Glutamatergic neuron (in vitro differentiated cells): ENCODE results near the gene MXRA8. TPM values are rescaled to one million over a fixed set of nuclear protein-coding genes. Genes with fewer than 3 reads are reported as not detected.
A peak's percentile ranks its signal among the peaks of the same experiment; 100 is the strongest.

Experiments
- DNase-seq: peaks from one replicate; pipeline ENCODE4 v3.0.0; 2022
- H3K27ac Mint-ChIP-seq: one replicate; pipeline ENCODE4 v1.8.0; 2020; ENCODE audit warnings: mild to moderate bottlenecking, mixed read lengths, inconsistent platforms; ENCODE audit not compliant: unreplicated experiment
- H3K27me3 Mint-ChIP-seq: one replicate; pipeline ENCODE4 v1.8.0; 2020; ENCODE audit warnings: mild to moderate bottlenecking, moderate library complexity, mixed read lengths, inconsistent platforms; ENCODE audit not compliant: unreplicated experiment
- H3K36me3 Mint-ChIP-seq: one replicate; pipeline ENCODE4 v1.8.0; 2020; ENCODE audit warnings: mild to moderate bottlenecking, mixed read lengths, inconsistent platforms; ENCODE audit not compliant: unreplicated experiment
- H3K4me1 Mint-ChIP-seq: one replicate; pipeline ENCODE4 v1.8.0; 2020; ENCODE audit warnings: mild to moderate bottlenecking, low read depth, mixed read lengths, inconsistent platforms; ENCODE audit not compliant: unreplicated experiment
- H3K4me3 Mint-ChIP-seq: one replicate; pipeline ENCODE4 v1.8.0; 2020; ENCODE audit warnings: mild to moderate bottlenecking, mixed read lengths, inconsistent platforms; ENCODE audit not compliant: unreplicated experiment
- H3K9me3 Mint-ChIP-seq: one replicate; pipeline ENCODE4 v1.8.0; 2020; ENCODE audit warnings: mild to moderate bottlenecking, moderate library complexity, mixed read lengths, inconsistent platforms; ENCODE audit not compliant: unreplicated experiment
- total RNA-seq: library from RNA; stranded (reverse); fragmentation: NEBNext Ultra II Directional; extraction: Animal tissue kit (Norgen Biotek cat#: 25700); gene quantifications from one replicate; pipeline ENCODE4 v1.2.1, GENCODE V29; 2021; ENCODE audit not compliant: unreplicated experiment
- TF ChIP-seq, protein P1 (sequence below): fragments of 200-600 bp; sonication (generic); IDR thresholded peaks from one replicate; pipeline ENCODE4 v1.5.0; 2021; ENCODE audit not compliant: partially characterized antibody, unreplicated experiment

Gene MXRA8
- total RNA-seq, 1 donor from 2014 or later, result 7.7 TPM

DNA sequence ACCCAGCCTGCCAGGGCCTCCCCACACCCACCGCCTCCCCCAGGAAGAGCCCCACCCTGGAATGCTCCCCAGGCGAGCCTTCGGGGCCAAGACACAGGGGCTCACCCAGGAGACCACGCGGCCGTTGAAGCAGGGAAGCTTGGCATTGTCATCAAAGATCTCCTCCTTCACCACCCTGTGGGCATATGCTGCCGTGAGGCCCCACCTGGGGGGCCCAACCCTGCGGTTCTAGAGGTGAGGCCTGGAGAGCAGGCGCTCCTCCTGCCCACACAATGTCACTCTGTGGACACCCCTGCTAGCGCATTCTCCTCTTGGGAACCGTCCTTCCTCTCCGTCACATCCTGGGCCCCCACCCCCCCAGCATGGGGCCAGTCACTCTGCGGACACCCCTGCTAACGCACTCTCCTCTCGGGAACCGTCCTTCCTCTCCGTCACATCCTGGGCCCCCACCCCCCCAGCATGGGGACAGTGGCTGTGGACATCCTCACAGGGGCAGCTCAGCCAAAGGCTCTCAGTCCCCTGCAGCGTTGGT lies 15.7 kb downstream of the MXRA8 start:
- no peaks in the 10 kb centered on the region for H3K36me3 Mint-ChIP-seq
- H3K9me3 Mint-ChIP-seq, result peaks cover 9% of the 10 kb centered on the region
- TF ChIP-seq, protein P1, sequence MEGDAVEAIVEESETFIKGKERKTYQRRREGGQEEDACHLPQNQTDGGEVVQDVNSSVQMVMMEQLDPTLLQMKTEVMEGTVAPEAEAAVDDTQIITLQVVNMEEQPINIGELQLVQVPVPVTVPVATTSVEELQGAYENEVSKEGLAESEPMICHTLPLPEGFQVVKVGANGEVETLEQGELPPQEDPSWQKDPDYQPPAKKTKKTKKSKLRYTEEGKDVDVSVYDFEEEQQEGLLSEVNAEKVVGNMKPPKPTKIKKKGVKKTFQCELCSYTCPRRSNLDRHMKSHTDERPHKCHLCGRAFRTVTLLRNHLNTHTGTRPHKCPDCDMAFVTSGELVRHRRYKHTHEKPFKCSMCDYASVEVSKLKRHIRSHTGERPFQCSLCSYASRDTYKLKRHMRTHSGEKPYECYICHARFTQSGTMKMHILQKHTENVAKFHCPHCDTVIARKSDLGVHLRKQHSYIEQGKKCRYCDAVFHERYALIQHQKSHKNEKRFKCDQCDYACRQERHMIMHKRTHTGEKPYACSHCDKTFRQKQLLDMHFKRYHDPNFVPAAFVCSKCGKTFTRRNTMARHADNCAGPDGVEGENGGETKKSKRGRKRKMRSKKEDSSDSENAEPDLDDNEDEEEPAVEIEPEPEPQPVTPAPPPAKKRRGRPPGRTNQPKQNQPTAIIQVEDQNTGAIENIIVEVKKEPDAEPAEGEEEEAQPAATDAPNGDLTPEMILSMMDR, result no peak
- H3K27ac Mint-ChIP-seq, result no peak overlapping the region
- H3K4me3 Mint-ChIP-seq, result no peak overlapping the region
- no peak for DNase-seq
- H3K27me3 Mint-ChIP-seq, result peaks cover 15% of the 10 kb centered on the region
- peaks cover 8% of the 10 kb centered on the region for H3K4me1 Mint-ChIP-seq

DNA sequence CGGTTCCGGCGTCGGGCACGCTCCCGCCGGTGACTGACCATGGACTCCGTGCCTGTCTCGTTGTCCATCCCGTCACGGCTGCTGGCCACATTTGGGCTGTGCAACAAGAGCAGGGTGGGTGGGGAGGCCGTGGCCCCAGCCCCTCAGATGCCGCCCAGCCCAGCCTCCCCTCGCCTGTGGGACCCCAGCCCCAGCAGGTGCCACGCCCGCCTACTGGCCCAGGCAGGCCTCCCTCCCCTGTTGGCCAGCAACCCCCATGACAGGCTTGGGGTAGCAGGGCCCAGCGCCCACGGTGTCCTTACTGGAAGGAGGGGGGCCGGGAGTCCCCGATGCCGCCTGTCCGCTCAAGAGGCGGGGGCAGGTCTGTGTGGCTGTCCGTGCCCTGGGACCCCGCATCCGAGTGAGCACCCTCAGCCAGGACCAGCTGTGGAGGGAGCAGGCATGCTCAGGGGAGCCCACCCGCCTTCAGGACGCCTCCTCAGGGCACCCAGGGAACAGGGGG lies 16.2 kb downstream of the MXRA8 start:
- Mint-ChIP-seq H3K36me3 (no peaks in the 10 kb centered on the region), H3K27ac (no peak overlapping the region), H3K4me1 (peaks cover 5% of the 10 kb centered on the region), H3K9me3 (peaks cover 9% of the 10 kb centered on the region), H3K27me3 (peaks cover 13% of the 10 kb centered on the region), H3K4me3 (no peak overlapping the region)
- no peak for DNase-seq
- TF ChIP-seq, protein P1, result no peak

DNA sequence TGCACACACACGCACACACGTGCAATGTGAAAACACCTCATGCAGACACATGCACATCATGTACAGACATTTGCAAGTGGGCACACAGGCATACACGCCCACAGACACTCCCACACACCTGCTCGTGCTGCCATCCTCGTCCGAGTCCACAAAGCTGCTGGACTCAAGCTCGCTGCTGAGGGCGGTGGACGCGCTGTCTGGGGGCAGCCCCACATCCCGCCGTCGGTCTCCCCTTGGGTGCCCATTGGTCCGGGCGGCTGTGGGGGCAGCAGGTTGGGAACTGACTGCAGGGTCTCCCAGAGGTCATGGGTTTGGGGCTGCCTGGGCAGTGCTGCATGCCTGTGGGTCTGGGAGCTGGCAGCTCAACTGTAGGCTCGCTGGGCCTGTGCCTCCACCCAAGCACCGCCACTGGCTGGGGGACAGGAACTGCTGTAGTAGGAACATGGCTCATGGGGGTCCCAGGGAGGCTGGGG lies 16.8 kb downstream of the MXRA8 start:
- no peak overlapping the region for H3K4me3 Mint-ChIP-seq

DNA sequence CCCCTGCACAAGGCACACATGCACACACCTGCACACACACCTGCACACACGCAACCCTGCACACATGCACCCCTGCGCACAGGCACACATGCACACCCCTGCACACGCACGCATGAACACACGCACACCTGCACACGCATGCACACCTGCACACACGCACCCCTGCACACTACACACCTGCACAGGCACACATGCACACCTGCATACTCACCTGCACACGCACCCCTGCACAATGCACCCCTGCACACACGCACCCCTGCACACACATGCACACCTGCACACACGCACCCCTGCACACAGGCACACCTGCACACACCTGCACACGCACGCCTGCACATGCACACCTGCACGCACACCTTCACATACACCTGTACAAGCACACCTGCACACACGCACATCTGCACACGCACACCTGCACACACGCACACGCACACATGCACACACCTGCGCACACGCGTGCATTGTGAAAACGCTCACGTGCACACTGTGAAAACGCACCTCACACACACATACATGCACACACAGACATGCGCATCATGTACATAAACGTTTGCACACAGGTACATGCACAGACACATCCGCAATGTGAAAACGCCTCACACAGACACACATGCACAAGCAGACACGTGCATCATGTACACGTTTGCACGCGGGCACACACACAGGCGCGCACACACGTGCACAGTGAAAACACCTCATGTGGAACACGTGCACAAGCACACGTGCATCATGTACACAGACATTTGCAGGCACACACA lies 17.4 kb downstream of the MXRA8 start:
- Mint-ChIP-seq H3K9me3 (peaks cover 9% of the 10 kb centered on the region), H3K27me3 (peaks cover 11% of the 10 kb centered on the region), H3K27ac (peak overlapping the region; percentile 62), H3K4me1 (no peaks in the 10 kb centered on the region), H3K4me3 (no peak overlapping the region), H3K36me3 (no peaks in the 10 kb centered on the region)
- TF ChIP-seq, protein P1, result no peak
- no peak for DNase-seq

More for the DNA sequence above, 16.8 kb downstream of the MXRA8 start:
- no peaks in the 10 kb centered on the region for H3K36me3 Mint-ChIP-seq
- H3K9me3 Mint-ChIP-seq, result peaks cover 9% of the 10 kb centered on the region
- no peaks in the 10 kb centered on the region for H3K4me1 Mint-ChIP-seq
- H3K27ac Mint-ChIP-seq, result peak overlapping the region; percentile 62
- no peak for DNase-seq
- H3K27me3 Mint-ChIP-seq, result peaks cover 11% of the 10 kb centered on the region
- TF ChIP-seq, protein P1, result no peak

DNA sequence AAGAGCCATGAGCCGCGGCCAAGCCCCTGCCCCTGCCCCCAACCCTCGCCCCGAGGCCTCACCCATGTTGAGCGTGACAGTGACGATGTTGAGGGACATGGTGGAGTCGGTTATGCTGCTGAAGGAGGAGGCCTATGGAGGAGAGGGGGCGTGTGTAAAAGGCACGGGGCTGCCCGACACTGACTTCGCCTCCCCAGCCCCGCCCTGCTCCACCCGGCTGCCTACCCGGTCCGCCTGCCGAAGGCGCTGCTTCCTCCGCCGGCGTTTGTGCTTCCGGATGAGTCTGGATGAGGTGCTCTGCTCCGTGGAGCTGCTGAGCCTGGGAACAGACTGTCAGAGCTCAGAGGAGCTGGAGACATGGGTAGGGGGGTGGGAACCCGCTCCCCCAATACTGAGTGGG lies 18.2 kb downstream of the MXRA8 start:
- no peak overlapping the region for H3K4me3 Mint-ChIP-seq
- H3K27me3 Mint-ChIP-seq, result peaks cover 11% of the 10 kb centered on the region
- TF ChIP-seq, protein P1, result no peak
- no peak overlapping the region for H3K27ac Mint-ChIP-seq
- peaks cover 9% of the 10 kb centered on the region for H3K9me3 Mint-ChIP-seq
- DNase-seq, result no peak
- H3K4me1 Mint-ChIP-seq, result no peaks in the 10 kb centered on the region
- H3K36me3 Mint-ChIP-seq, result no peaks in the 10 kb centered on the region
